GM12878 (cell line): ENCODE results near the gene BTG2. TPM values are rescaled to one million over a fixed set of nuclear protein-coding genes. Genes with fewer than 3 reads are reported as not detected.
"Not testable (repeated sequence)": the region's sequence is repeated elsewhere in the genome, so short reads cannot be mapped to it uniquely, and the experiment has no call there.

Source experiments
- ATAC-seq: fragments of 200-7000 bp; cut with Tn5 transposase; 3 replicates; pipeline ENCODE4 v1.9.1; 2020; ENCODE audit warnings: mild to moderate bottlenecking, moderate library complexity
- BruUV-seq: library from RNA; stranded (reverse); fragments of 400-500 nt; replicated peaks from 2 replicates; lab custom pipeline; 2021; lab: Mats Ljungman, UMichigan
- CTCF ChIA-PET: fragments of 300-600 bp; sonication (Branson Sonifier 250); formaldehyde crosslinking; extraction: SDS; loops from one replicate; lab custom pipeline; 2021; ENCODE audit warnings: inconsistent platforms; lab: Yijun Ruan, JAX
- POLR2A ChIA-PET: fragments of 350-600 bp; formaldehyde crosslinking; extraction: SDS; loops from one replicate; lab custom pipeline; 2021; ENCODE audit warnings: inconsistent platforms; lab: Charles Lee
- RAD21 ChIA-PET: fragments of 300-600 bp; sonication (Branson Sonifier 250); formaldehyde crosslinking; loops from one replicate; lab custom pipeline; 2023; ENCODE audit warnings: antibody characterized with exemption; ENCODE audit not compliant: unreplicated experiment; lab: Charles Lee
- SMC1A ChIA-PET: fragments of 300-600 bp; sonication (Branson Sonifier 250); formaldehyde crosslinking; loops from one replicate; lab custom pipeline; 2023; ENCODE audit not compliant: unreplicated experiment, uncharacterized antibody; lab: Charles Lee
- DNase-seq: peaks from one replicate; pipeline ENCODE4 v3.0.0-alpha.2; 2011; ENCODE audit warnings: low read depth, low spot score
- FAIRE-seq: peaks from 3 replicates; lab custom pipeline; 2011; peaks lifted over from hg19 to GRCh38; lab: Jason Lieb, UNC
- H2AFZ ChIP-seq: 2 replicates; pipeline ENCODE4 v1.6.0; 2011; ENCODE audit warnings: low read depth, low read length, control low read depth; ENCODE audit not compliant: control insufficient read depth
- H3K27ac ChIP-seq: 2 replicates; pipeline ENCODE4 v1.5.1; 2011; ENCODE audit warnings: control low read depth; ENCODE audit not compliant: control insufficient read depth, insufficient read depth
- H3K27me3 ChIP-seq, 2 experiments: replicated peaks in 1 of 2; 2 replicates each; pipeline versions ENCODE4 v1.6.0 to v1.6.1; 2011; ENCODE audit warnings: low read length in 1 of 2; ENCODE audit not compliant: control insufficient read depth in 2 of 2, insufficient read depth in 2 of 2
- H3K36me3 ChIP-seq, 2 experiments: 2 replicates each; pipeline ENCODE4 v1.5.1; 2011; ENCODE audit warnings: low read length in 1 of 2; ENCODE audit not compliant: control insufficient read depth in 2 of 2, insufficient read depth in 2 of 2
- H3K4me1 ChIP-seq: 2 replicates; pipeline ENCODE4 v1.6.1; 2011; ENCODE audit warnings: mild to moderate bottlenecking, low read length, moderate library complexity, mixed read lengths; ENCODE audit not compliant: control insufficient read depth, insufficient read depth
- H3K4me2 ChIP-seq: 2 replicates; pipeline ENCODE4 v1.6.0; 2011; ENCODE audit warnings: control low read depth; ENCODE audit not compliant: control insufficient read depth, insufficient read depth
- H3K4me3 ChIP-seq: fragments of 200-600 bp; sonication (generic); 2 replicates; pipeline ENCODE4 v1.5.1; 2016
- H3K79me2 ChIP-seq: 2 replicates; pipeline ENCODE4 v1.6.0; 2011; ENCODE audit warnings: low read length; ENCODE audit not compliant: control insufficient read depth, insufficient read depth
- H3K9ac ChIP-seq: 2 replicates; pipeline ENCODE4 v1.8.0; 2011; ENCODE audit warnings: low read length, control low read depth, mixed read lengths; ENCODE audit not compliant: control insufficient read depth, insufficient read depth
- H3K9me3 ChIP-seq: replicated peaks from 3 replicates; pipeline ENCODE4 v1.5.1; 2011; ENCODE audit warnings: mild to moderate bottlenecking, low read length; ENCODE audit not compliant: control insufficient read depth, insufficient read depth
- H4K20me1 ChIP-seq: 2 replicates; pipeline ENCODE4 v1.6.0; 2011; ENCODE audit not compliant: control insufficient read depth, insufficient read depth
- BCL11A ChIP-seq: IDR thresholded peaks from 2 replicates; pipeline ENCODE4 v1.6.1; 2011; ENCODE audit warnings: low read depth, low read length
- BRCA1 ChIP-seq: IDR thresholded peaks from 2 replicates; pipeline ENCODE4 v1.6.1; 2011; ENCODE audit warnings: low read depth, low read length, improper control_type of control experiment
- CREB1 ChIP-seq: IDR thresholded peaks from 2 replicates; pipeline ENCODE4 v1.6.1; 2012; ENCODE audit warnings: low read depth, mild to moderate bottlenecking, inconsistent platforms
- DPF2 ChIP-seq: fragments of 450-650 bp; IDR thresholded peaks from 2 replicates; pipeline ENCODE4 v1.6.1; 2017; ENCODE audit warnings: mild to moderate bottlenecking
- EZH2 ChIP-seq: IDR thresholded peaks from 2 replicates; pipeline ENCODE4 v1.6.1; 2012; ENCODE audit warnings: low read depth, mild to moderate bottlenecking, control low read depth, inconsistent platforms, low read length, borderline replicate concordance; ENCODE audit not compliant: control insufficient read depth
- HDAC6 ChIP-seq: fragments of 200-600 bp; sonication (generic); IDR thresholded peaks from one replicate; pipeline ENCODE4 v1.8.0; 2017; ENCODE audit warnings: antibody characterized with exemption; ENCODE audit not compliant: unreplicated experiment
- RFX5 ChIP-seq: IDR thresholded peaks from 2 replicates; pipeline ENCODE4 v1.6.1; 2011; ENCODE audit warnings: low read depth, low read length, improper control_type of control experiment
- SREBF2 ChIP-seq: IDR thresholded peaks from 2 replicates; pipeline ENCODE4 v1.6.1; 2012; ENCODE audit warnings: mild to moderate bottlenecking, low read length
- TAF1 ChIP-seq: IDR thresholded peaks from 2 replicates; pipeline ENCODE4 v1.6.1; 2011; ENCODE audit warnings: mild to moderate bottlenecking, low read depth, low read length, borderline replicate concordance
- TCF12 ChIP-seq: IDR thresholded peaks from 2 replicates; pipeline ENCODE4 v1.6.1; 2011; ENCODE audit warnings: low read depth, mild to moderate bottlenecking, low read length
- TCF3 ChIP-seq: IDR thresholded peaks from 2 replicates; pipeline ENCODE4 v1.6.1; 2012; ENCODE audit warnings: low read depth, mild to moderate bottlenecking, low read length, borderline replicate concordance; ENCODE audit not compliant: insufficient read depth
- YY1 ChIP-seq: IDR thresholded peaks from 2 replicates; pipeline ENCODE4 v1.6.1; 2011; ENCODE audit warnings: low read depth, mild to moderate bottlenecking, low read length
- ZNF217 ChIP-seq: fragments of 450-650 bp; IDR thresholded peaks from 2 replicates; pipeline ENCODE4 v1.6.1; 2017; ENCODE audit warnings: antibody characterized with exemption, mild to moderate bottlenecking
- ZZZ3 ChIP-seq: IDR thresholded peaks from 2 replicates; pipeline ENCODE4 v1.6.1; 2011; ENCODE audit warnings: low read depth; ENCODE audit not compliant: control insufficient read depth, insufficient read length
- WGBS: methylation state at CpG from one replicate; pipeline ENCODE4 v1.1.6; 2016; ENCODE audit warnings: low lambda C conversion rate; ENCODE audit not compliant: insufficient replicate concordance, insufficient coverage; ENCODE audit errors: missing lambda C conversion rate; 5-methylcytosine and 5-hydroxymethylcytosine counted together
- in situ Hi-C: fragments of 300-500 bp; cut with MboI; formaldehyde crosslinking; loops from 9 replicates; pipeline ENCODE4 v1.14.3; 2018; ENCODE audit warnings: mixed read lengths
- intact Hi-C: fragments of 100-400 bp; cut with micrococcal nuclease; formaldehyde crosslinking; loops from one replicate; pipeline ENCODE4 v1.14.2; 2022; ENCODE audit not compliant: unreplicated experiment
- polyA plus RNA-seq, 11 experiments: library from polyadenylated mRNA; depleted of rRNA in 4 of 11; unstranded in 6 of 11; stranded (reverse) in 5 of 11; fragments of >200 nt; fragmentation: Nextera tagmentation in 4 of 11; fragmentation: Illumina TruSeq in 1 of 11; extraction: Ambion mirVana in 4 of 11; extraction: Trizol in 1 of 11; gene quantifications; 1 replicate in 1 of 11; 2 replicates in 10 of 11; pipeline versions ENCODE4 v1.2.1 to v1.2.3, GENCODE V29; 2011 to 2016; ENCODE audit warnings: inconsistent platforms in 2 of 11, missing spikeins in 2 of 11, low read depth in 1 of 11
- total RNA-seq, 4 experiments: library from RNA; depleted of rRNA in 3 of 4; stranded (reverse); fragments of >200 nt in 3 of 4; fragmentation: Illumina TruSeq in 1 of 4; extraction: Trizol in 1 of 4; gene quantifications; 2 replicates each; pipeline versions ENCODE4 v1.2.1 to v1.2.3, GENCODE V29; 2013 to 2021
- TF ChIP-seq, protein P1 (sequence below): fragments of 450-650 bp; IDR thresholded peaks from 2 replicates; pipeline ENCODE4 v1.6.1; 2014; ENCODE audit warnings: mild to moderate bottlenecking
- TF ChIP-seq, protein P2 (sequence below), 3 experiments: IDR thresholded peaks in 2 of 3; conservative IDR thresholded peaks in 1 of 3; 2 replicates each; pipeline ENCODE4 v1.5.1; 2011; ENCODE audit warnings: low read depth in 3 of 3, low read length in 3 of 3, mild to moderate bottlenecking in 3 of 3, control low read depth in 2 of 3, moderate library complexity in 2 of 3, inconsistent platforms in 1 of 3, mixed read lengths in 1 of 3; ENCODE audit not compliant: control insufficient read depth in 2 of 3, insufficient read depth in 1 of 3; ENCODE audit errors: extremely low read depth in 1 of 3

The BTG2 gene
- total and polyA plus RNA-seq, 10 of the 15 experiments (the other 5 are each of a cell fraction or from before 2014, with no cell fraction given), result 23.3 to 160 (median 98.1) TPM

DNA sequence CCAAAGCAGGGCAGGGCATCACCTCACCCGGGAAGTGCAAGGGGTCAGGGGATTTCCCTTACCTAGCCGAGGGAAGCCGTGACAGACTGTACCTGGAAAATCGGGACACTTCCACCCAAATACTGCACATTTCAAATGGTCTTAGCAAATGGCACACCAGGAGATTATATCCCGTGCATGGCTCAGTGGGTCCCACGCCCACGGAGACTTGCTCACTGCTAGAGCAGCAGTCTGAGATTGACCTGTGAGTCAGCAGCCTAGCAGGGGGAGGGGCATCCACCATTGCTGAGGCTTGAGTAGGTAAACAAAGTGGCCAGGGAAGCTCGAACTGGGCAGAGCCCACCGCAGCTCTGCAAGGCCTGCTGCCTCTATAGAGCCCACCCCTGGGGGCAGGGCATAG, 48.7 kb upstream of the BTG2 start:
- ATAC-seq, FAIRE-seq, H3K4me2 ChIP-seq, H3K9me3 ChIP-seq, intact Hi-C loops, POLR2A ChIA-PET, H4K20me1 ChIP-seq, H3K4me3 ChIP-seq, DNase-seq, BruUV-seq, SMC1A ChIA-PET, RAD21 ChIA-PET, H3K79me2 ChIP-seq, H3K27me3 ChIP-seq, H3K4me1 ChIP-seq, H3K27ac ChIP-seq, in situ Hi-C loops, H3K36me3 ChIP-seq, H3K9ac ChIP-seq, H2AFZ ChIP-seq: not testable (repeated sequence)
- CTCF ChIA-PET, result interaction anchor here (1.3 kb wide), 1 partner anchor 11 kb away, joined by 5 read pairs; no protein-coding TSS in a partner anchor
- 24% methylated on average over 9 of the region's 9 CpGs for WGBS

DNA sequence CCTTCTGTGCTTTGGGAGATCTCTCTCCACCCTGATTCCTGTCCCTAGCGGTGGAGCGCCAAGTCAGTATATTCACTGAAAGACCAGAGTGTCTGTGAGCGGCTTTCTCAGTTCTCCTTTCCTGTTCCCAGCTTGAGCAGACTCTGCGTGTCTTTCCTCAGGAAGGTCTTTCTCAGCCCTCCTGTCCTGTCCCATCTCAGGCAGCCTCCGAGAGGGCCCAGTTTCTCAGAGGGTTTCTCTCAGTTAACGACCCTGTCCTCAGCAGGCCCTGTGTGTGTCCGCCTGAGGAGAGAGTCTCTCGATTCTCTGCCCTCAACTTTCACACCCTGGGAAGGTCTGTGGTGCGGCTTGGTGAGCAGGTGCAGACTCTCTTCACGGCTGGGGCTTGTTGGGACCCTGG, 41.8 kb upstream of the BTG2 start:
- no peaks in the 10 kb centered on the region for H3K79me2 ChIP-seq
- peaks cover 3% of the 10 kb centered on the region for H3K4me1 ChIP-seq
- H3K9ac ChIP-seq, result no peak overlapping the region
- SMC1A ChIA-PET, result interaction anchor here (1.0 to 17.6 kb wide), 5 partner anchors 9 to 215 kb away, joined by 3 to 508 read pairs (median 4); no protein-coding TSS in a partner anchor
- peak; percentile 70 for ATAC-seq
- no peak overlapping the region for H2AFZ ChIP-seq
- in situ Hi-C loops, result no loop called here
- RAD21 ChIA-PET, result interaction anchor here (0.8 to 1.4 kb wide), 2 partner anchors 64 to 180 kb away, joined by 3 read pairs; no protein-coding TSS in a partner anchor
- H3K27ac ChIP-seq, result no peak overlapping the region
- no peak overlapping the region for H3K4me3 ChIP-seq
- no peaks in the 10 kb centered on the region for H3K9me3 ChIP-seq
- DNase-seq, result no peak
- H3K36me3 ChIP-seq, result no peaks in the 10 kb centered on the region
- no peak overlapping the region; the same call in 1 of the 2 replicates for H3K4me2 ChIP-seq
- 40% methylated on average over 10 of the region's 10 CpGs for WGBS
- intact Hi-C loops, result no loop called here
- FAIRE-seq, result no peak
- CTCF ChIA-PET, result interaction anchor here (0.7 to 4.2 kb wide), 11 partner anchors 46 to 439 kb away, joined by 3 to 45 read pairs (median 4); no protein-coding TSS in a partner anchor
- BruUV-seq, result no TSS peak
- POLR2A ChIA-PET, result interaction anchor here (0.7 kb wide), 1 partner anchor 12 kb away, joined by 3 read pairs; no protein-coding TSS in a partner anchor
- H4K20me1 ChIP-seq, result no peaks in the 10 kb centered on the region
- no peaks in the 10 kb centered on the region; a peak in 1 of 4 replicates for H3K27me3 ChIP-seq
- TF ChIP-seq BRCA1 (no peak), TAF1 (no peak), CREB1 (no peak), EZH2 (no peak), BCL11A (no peak), SREBF2 (no peak), YY1 (no peak), DPF2 (peak; percentile 54), TCF12 (no peak), ZZZ3 (no peak), ZNF217 (no peak), HDAC6 (no peak), TCF3 (no peak), RFX5 (no peak)
- TF ChIP-seq, protein P1, sequence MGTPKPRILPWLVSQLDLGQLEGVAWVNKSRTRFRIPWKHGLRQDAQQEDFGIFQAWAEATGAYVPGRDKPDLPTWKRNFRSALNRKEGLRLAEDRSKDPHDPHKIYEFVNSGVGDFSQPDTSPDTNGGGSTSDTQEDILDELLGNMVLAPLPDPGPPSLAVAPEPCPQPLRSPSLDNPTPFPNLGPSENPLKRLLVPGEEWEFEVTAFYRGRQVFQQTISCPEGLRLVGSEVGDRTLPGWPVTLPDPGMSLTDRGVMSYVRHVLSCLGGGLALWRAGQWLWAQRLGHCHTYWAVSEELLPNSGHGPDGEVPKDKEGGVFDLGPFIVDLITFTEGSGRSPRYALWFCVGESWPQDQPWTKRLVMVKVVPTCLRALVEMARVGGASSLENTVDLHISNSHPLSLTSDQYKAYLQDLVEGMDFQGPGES, result no peak
- TF ChIP-seq, protein P2, sequence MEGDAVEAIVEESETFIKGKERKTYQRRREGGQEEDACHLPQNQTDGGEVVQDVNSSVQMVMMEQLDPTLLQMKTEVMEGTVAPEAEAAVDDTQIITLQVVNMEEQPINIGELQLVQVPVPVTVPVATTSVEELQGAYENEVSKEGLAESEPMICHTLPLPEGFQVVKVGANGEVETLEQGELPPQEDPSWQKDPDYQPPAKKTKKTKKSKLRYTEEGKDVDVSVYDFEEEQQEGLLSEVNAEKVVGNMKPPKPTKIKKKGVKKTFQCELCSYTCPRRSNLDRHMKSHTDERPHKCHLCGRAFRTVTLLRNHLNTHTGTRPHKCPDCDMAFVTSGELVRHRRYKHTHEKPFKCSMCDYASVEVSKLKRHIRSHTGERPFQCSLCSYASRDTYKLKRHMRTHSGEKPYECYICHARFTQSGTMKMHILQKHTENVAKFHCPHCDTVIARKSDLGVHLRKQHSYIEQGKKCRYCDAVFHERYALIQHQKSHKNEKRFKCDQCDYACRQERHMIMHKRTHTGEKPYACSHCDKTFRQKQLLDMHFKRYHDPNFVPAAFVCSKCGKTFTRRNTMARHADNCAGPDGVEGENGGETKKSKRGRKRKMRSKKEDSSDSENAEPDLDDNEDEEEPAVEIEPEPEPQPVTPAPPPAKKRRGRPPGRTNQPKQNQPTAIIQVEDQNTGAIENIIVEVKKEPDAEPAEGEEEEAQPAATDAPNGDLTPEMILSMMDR (IDR thresholded peaks at IDR 0.05 in 2 of 3, conservative IDR thresholded peaks at IDR 0.05 in 1 of 3; ENCODE audit: control insufficient read depth in 2 of 3, extremely low read depth in 1 of 3, insufficient read depth in 1 of 3, low read depth in 3 of 3, low read length in 3 of 3), result peak in 2 of 3 experiments; percentile 3 to 22; a peak in 2 of 6 replicates
